ENCODE results near the gene POFUT1.
A peak's percentile ranks its signal among the peaks of the same experiment; 100 is the strongest.
"Not testable (repeated sequence)": the region's sequence is repeated elsewhere in the genome, so short reads cannot be mapped to it uniquely, and the experiment has no call there.

POFUT1 gene

DNA sequence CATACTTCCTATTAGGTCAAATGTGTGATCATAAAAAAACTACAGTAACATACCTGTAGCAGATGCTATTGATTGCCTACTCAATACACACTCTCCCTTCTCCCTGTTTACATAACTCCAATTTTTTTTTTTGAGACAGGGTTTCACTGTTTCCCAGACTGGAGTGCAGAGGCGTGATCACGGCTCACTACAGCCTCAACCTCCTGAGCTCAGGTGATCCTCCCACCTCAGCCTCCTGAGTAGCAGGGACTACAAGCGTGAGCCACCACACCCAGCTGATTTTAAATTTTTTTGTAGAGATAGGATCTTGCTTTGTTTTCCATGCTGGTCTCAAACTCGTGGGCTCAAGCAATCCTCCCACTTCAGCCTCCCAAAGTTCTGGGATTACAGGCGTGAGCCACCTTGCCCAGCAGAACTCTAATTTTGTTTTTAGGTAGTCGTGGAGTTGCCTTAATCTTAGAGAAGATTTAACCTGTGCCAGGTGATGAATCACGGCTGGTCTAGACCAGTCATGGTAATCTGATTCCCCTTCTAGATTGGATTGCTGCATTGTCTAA lies 55.8 kb downstream of the POFUT1 start:
- H3K27ac ChIP-seq: no peak overlapping the region
- no peak for DNase-seq (ENCODE audit: low read depth, low spot score)

DNA sequence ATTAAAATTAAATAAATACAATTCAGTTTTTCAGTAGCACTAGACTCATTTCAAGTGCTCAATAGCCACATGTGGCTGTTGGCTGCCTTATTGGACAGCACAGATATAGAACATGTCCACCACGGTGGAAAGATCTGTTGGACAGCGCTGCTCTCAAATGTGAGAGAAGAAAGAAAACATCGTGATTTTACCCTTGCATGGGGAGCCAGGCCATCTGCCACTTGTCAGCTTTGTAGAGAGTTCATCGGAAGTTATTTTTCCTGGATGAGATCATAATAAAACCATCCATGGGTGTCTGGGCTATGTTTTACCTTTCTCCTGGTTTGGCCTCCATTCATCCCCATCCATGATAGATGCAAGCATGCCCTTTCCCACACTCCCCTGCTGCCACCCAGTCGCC lies 63.9 kb downstream of the POFUT1 start:
- H3K27ac ChIP-seq: no peak overlapping the region
- DNase-seq (ENCODE audit: low read depth, low spot score): no peak

GRCh38 chr20:32274359-32274758 lies 66.7 kb downstream of the POFUT1 start:
- H3K27ac ChIP-seq: no peak overlapping the region
- no peak for DNase-seq (ENCODE audit: low read depth, low spot score)

DNA sequence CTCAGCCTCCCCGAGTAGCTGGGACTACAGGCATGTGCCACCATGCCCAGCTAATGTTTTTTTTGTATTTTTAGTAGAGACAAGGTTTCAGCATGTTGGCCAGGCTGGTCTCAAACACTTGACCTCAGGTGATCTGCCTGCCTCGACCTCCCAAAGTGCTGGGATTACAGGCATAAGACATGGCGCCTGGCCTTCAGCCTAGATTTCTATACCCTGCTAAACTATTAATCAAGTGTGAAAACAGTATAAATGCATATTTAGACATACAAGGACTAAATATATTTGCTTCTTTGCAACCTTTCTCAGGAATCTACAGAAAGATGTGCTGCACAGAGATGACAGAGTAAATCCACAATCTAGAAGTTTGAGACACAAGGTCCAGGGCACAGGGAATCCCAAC lies 67.5 kb downstream of the POFUT1 start:
- not testable (repeated sequence) for DNase-seq (ENCODE audit: low read depth, low spot score); H3K27ac ChIP-seq

DNA sequence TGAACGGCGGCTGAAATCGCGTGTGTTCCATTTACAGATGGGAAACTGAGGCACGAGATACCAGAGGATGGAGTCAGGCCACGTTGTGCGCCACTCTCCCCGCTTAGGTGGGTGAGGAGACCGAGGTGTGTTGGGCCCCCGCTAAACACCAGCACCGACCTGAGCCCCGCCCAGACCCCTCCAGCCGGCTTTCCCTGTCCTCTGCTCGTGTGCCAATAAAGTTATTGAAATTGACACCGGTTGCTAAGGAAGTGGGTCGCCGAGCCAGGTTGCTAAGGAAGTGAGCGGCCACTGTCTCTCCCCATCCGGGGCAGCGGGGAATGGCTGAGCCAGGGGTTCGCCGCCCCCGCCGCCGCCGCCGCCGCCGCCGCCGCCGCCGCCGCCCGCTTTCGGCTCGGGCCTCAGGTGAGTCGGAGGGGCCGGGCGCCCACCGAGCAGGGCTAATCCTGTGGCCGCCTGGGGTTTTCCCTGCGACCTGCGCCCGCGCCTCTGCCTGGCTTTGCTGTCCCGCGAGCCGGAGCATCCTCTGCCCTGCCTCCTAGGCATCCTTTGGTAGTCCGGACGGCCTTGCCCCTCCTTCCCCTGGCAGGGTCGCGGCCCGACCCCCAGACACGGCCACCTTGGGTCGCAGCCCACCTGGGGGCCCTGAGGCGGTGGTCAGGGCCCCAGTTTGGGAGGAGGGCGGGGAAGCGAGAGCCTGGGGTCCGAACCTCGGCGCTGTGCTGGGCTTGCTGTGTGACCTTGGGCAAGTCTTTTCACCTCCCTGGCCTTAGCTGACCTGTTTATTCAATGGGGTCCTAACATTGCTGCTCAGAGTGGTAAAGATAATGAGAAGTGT lies 69.9 kb downstream of the POFUT1 start, which contains the start of gene KIF3B:
KIF3B (plus strand) TSS at position 291 of the 838 bp plus-strand sequence. CDS start 32,127 bp downstream, outside the sequence.
- peak; percentile 41 for DNase-seq (ENCODE audit: low read depth, low spot score)
- no peak within 1 kb of the TSS for H3K27ac ChIP-seq

- H3K27ac ChIP-seq: no peak overlapping the region
- DNase-seq (ENCODE audit: low read depth, low spot score): no peak
Observed at GRCh38 chr20:32278199-32278643, 70.5 kb downstream of the POFUT1 start.

DNA sequence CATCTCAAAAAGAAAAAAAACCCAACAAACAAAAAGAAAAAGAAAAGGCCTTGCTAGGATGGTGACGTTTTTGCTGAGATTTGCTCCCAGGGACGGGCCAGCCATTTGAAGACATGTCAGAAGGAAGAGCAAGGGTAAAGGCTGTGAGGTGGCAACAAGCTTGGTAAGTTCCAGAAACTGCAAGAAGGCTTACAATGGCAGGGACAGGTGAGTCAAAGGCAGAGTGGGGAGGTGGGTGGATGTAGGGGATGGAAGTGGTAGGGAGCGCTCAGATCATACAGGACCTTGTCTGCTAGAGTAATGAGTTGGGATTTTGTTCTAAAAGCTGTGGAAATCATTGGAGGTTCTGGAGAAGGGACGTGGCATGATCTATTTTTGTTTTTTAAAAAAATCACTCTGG lies 74.0 kb downstream of the POFUT1 start:
- no peak overlapping the region for H3K27ac ChIP-seq
- no peak for DNase-seq (ENCODE audit: low read depth, low spot score)

- H3K27ac ChIP-seq: no peak overlapping the region
- DNase-seq (ENCODE audit: low read depth, low spot score): no peak
Observed at GRCh38 chr20:32282461-32282860, 74.8 kb downstream of the POFUT1 start.

DNA sequence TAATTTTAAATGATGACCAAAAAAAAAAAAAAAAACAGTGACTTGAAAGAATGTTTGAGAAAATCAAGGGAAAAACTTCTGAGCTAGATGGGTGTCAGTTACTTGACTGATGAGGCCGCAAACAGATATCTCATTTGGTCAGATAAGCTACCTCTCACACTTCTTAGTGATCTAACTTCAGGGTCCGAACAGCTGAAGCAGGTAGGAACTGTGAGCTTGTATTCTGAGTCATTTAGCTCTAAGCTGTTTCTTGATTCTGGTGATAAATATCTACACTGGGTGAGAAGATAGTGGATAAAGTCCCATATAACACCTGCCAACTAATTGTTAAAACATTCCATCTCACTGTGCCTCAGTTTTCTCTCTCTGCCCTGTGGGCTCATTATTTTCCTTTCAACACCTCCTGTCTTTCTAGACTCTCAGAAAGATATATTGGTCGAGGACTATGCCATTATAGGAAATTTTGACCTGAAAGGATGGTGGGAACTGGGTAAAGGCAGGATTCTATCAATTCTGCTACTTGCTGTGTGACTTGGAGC lies 77.5 kb downstream of the POFUT1 start:
- no peak overlapping the region for H3K27ac ChIP-seq

DNA sequence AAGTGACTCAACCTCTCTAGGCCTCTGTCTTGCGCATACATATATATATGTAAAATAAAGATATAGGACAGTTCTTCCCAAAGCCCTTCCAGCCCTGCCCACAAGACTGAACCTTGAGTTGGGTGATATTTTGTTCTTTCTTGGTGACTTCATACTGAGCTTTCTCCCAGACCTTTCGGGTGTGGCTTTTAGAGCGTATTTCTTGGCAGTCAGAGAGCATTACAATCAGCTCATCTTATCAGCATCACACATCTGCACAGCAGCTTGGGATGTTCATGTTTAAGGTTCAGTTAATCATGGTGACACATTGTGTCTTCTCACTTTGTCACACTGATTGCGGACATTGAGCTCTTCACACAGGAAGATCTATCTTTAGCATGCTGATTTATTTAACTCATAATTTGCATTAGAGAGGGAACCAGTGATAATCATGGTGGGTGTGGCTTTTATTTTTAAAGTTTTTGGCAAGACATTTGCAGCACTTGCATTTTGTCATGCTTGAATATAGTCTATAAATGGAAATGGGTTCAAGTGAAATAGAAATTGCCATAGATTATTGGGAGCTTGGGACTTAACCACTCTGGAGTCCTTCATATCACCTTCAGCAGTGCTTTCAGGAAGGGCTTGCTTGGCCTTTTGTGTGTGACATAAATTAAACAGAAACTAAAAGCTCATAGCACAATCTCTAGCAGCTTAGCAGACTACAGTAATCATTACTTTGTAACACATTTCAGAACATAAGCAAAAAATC lies 78.1 kb downstream of the POFUT1 start:
- H3K27ac ChIP-seq: no peak overlapping the region
- no peak for DNase-seq (ENCODE audit: low read depth, low spot score)

More for the DNA sequence above, 77.5 kb downstream of the POFUT1 start:
- DNase-seq (ENCODE audit: low read depth, low spot score): no peak

DNA sequence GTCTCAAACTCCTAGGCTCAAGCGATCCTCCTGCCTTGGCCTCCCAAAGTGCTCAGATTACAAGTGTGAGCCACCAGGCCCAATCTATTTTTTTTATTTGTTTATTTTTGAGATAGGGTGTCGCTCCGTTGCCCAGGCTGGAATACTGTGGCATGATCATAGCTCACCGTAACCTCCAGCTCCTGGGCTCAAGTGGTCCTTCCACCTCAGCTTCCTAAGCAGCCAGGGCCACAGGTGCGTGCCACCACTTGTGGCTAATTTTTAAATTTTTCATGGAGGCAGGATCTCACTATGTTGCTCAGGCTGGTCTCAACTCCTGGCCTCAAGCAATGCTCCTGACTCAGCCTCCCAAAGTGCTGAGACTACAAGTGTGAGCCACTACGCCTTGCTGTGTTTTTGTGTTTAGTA lies 79.6 kb downstream of the POFUT1 start:
- H3K27ac ChIP-seq: no peak overlapping the region
- DNase-seq (ENCODE audit: low read depth, low spot score): no peak
